H1 (cell line): ENCODE measurements around the gene PAIP1. TPM values are rescaled to one million over a fixed set of nuclear protein-coding genes. Genes with fewer than 3 reads are reported as not detected.

ENCODE experiments used
- BCL11A ChIP-seq, 2 experiments: IDR thresholded peaks; one replicate each; pipeline ENCODE4 v1.6.1; 2011; ENCODE audit warnings: low read depth in 2 of 2, low read length in 2 of 2, mild to moderate bottlenecking in 2 of 2
- BRCA1 ChIP-seq: IDR thresholded peaks from 2 replicates; pipeline ENCODE4 v1.6.1; 2012; ENCODE audit warnings: low read depth, low read length, improper control_type of control experiment
- CEBPB ChIP-seq: IDR thresholded peaks from 2 replicates; pipeline ENCODE4 v1.6.1; 2012; ENCODE audit warnings: low read depth, low read length
- CHD2 ChIP-seq: IDR thresholded peaks from 2 replicates; pipeline ENCODE4 v1.6.1; 2012; ENCODE audit warnings: low read length, improper control_type of control experiment
- CTBP2 ChIP-seq: IDR thresholded peaks from 2 replicates; pipeline ENCODE4 v1.7.0; 2011; ENCODE audit warnings: borderline replicate concordance, mild to moderate bottlenecking, moderate library complexity, mixed read lengths, low read length; ENCODE audit not compliant: insufficient read depth, insufficient read length
- EZH2 ChIP-seq: fragments of 200-600 bp; sonication (generic); IDR thresholded peaks from 2 replicates; pipeline ENCODE4 v1.7.1; 2012; ENCODE audit warnings: low read depth, mild to moderate bottlenecking, moderate library complexity, low read length, inconsistent platforms; ENCODE audit not compliant: severe bottlenecking
- FOSL1 ChIP-seq: IDR thresholded peaks from 2 replicates; pipeline ENCODE4 v1.6.1; 2011; ENCODE audit warnings: mild to moderate bottlenecking, low read depth, low read length, moderate library complexity; ENCODE audit not compliant: insufficient read depth
- HDAC2 ChIP-seq, 2 experiments: fragments of 300-600 bp in 1 of 2; sonication (generic) in 1 of 2; IDR thresholded peaks; 2 replicates each; pipeline ENCODE4 v1.6.1; 2011 to 2012; ENCODE audit warnings: low read depth in 2 of 2, low read length in 2 of 2, mild to moderate bottlenecking in 2 of 2, moderate library complexity in 2 of 2, borderline replicate concordance in 1 of 2, inconsistent platforms in 1 of 2
- HDAC6 ChIP-seq: IDR thresholded peaks from one replicate; pipeline ENCODE4 v1.7.1; 2012; ENCODE audit warnings: low read depth, mild to moderate bottlenecking, inconsistent platforms, low read length, moderate library complexity
- JUND ChIP-seq: IDR thresholded peaks from 2 replicates; pipeline ENCODE4 v1.6.1; 2011; ENCODE audit warnings: mild to moderate bottlenecking, improper control_type of control experiment, low read length
- KDM4A ChIP-seq: IDR thresholded peaks from one replicate; pipeline ENCODE4 v1.7.1; 2012; ENCODE audit warnings: low read depth, mild to moderate bottlenecking, moderate library complexity, low read length, inconsistent platforms; ENCODE audit not compliant: severe bottlenecking
- NRF1 ChIP-seq: IDR thresholded peaks from 2 replicates; pipeline ENCODE4 v1.6.1; 2011; ENCODE audit warnings: mild to moderate bottlenecking, low read depth, low read length, improper control_type of control experiment
- PHF8 ChIP-seq: fragments of 200-600 bp; sonication (generic); conservative IDR thresholded peaks from 2 replicates; pipeline ENCODE4 v1.7.1; 2012; ENCODE audit warnings: low read depth, mild to moderate bottlenecking, inconsistent platforms, low read length, moderate library complexity
- RNF2 ChIP-seq: fragments of 200-900, 300-1000 bp; sonication (generic); IDR thresholded peaks from 2 replicates; pipeline ENCODE4 v1.7.1; 2016; ENCODE audit warnings: borderline replicate concordance, low read depth, mild to moderate bottlenecking, antibody characterized with exemption, low read length; ENCODE audit not compliant: poor library complexity, severe bottlenecking; ENCODE audit errors: missing control alignments
- SIN3A ChIP-seq, 2 experiments: IDR thresholded peaks in 1 of 2; conservative IDR thresholded peaks in 1 of 2; 2 replicates each; pipeline ENCODE4 v1.6.1; 2011 to 2012; ENCODE audit warnings: low read length in 2 of 2, improper control_type of control experiment in 1 of 2, low read depth in 1 of 2, mild to moderate bottlenecking in 1 of 2
- SIRT6 ChIP-seq: IDR thresholded peaks from one replicate; pipeline ENCODE4 v1.7.1; 2012; ENCODE audit warnings: low read length, inconsistent platforms
- TAF7 ChIP-seq: optimal IDR thresholded peaks from 2 replicates; pipeline ENCODE3; 2011; ENCODE audit warnings: low read depth, mild to moderate bottlenecking, inconsistent platforms, low read length, moderate library complexity, borderline replicate concordance
- TCF12 ChIP-seq: IDR thresholded peaks from 2 replicates; pipeline ENCODE4 v1.6.1; 2011; ENCODE audit warnings: low read depth, mild to moderate bottlenecking, low read length
- ZNF274 ChIP-seq: IDR thresholded peaks from 2 replicates; pipeline ENCODE4 v1.7.0; 2012; ENCODE audit warnings: low read length, borderline replicate concordance; ENCODE audit errors: extremely low read depth
- polyA plus RNA-seq, 7 experiments: library from polyadenylated mRNA; depleted of rRNA in 3 of 7; stranded (reverse) in 5 of 7; unstranded in 2 of 7; fragments of >200 nt in 5 of 7; fragments of 200-250 nt in 2 of 7; gene quantifications; 1 replicate in 5 of 7; 2 replicates in 1 of 7; 4 replicates in 1 of 7; pipeline versions ENCODE4 v1.2.1 to v1.2.3, GENCODE V29; 2011 to 2013; ENCODE audit warnings: missing spikeins in 2 of 7, mixed read lengths in 2 of 7
- total RNA-seq: library from RNA; stranded (reverse); fragmentation: NEBNext Ultra II Directional; extraction: Animal tissue kit (Norgen Biotek cat#: 25700); gene quantifications from 2 replicates; pipeline ENCODE4 v1.2.1, GENCODE V29; 2021
- TF ChIP-seq, protein P1 (sequence below): IDR thresholded peaks from 2 replicates; pipeline ENCODE4 v1.6.1; 2011; ENCODE audit warnings: low read length, improper control_type of control experiment
- TF ChIP-seq, protein P2 (sequence below): IDR thresholded peaks from 2 replicates; pipeline ENCODE4 v1.6.1; 2012; ENCODE audit warnings: inconsistent platforms

The PAIP1 gene
- total and polyA plus RNA-seq, 2 of the 8 experiments (the other 6 are each of a cell fraction or from before 2014, with no cell fraction given): 62.9 to 89.5 TPM

DNA sequence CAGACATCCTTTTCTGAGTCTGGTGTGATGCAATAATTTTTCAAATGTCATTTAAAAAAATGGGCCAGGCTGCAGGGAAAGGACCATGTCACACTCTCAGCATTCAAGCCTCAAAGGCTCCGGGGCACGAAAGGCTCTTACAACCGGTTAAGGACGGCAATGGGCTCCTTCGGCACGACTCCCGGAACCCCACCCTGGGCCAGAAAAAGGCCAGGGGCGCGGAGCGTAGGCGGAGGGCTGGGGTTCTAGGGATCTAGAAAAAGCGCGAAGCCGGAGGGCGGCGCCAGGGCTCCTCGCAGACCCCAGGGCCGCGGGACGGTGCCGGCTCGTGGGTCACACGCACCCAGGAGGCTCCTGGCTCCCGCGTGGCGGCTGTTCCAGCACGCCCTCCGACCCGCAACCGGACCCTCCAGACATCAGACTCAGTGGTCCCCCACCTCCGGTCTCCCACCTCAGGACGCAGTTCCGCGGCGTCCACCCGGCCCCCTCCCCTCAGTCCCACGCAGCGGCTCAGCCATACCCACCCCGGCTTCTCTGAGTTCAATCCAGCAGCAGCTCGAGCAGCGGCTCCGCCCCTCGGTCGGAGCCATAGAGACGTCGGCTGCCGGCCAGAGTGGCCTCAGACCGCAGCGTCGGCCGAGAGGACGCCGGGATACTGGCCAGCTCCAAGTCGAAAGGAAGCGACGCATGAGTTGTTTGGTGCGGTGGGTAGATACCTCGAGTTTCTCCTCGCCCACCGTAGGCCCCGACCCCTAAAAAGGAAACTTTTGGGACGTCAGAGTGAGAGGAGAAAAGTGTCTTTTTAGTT, 73.4 kb downstream of the PAIP1 start, which contains the start of gene TMEM267 (continued):
- TF ChIP-seq FOSL1 (no peak), EZH2 (no peak), BCL11A (IDR thresholded peaks at IDR 0.05; ENCODE audit: low read depth in 2 of 2, low read length in 2 of 2) (no peak), JUND (no peak), CEBPB (peak; percentile 79; the same call in 1 of the 2 replicates), CHD2 (no peak), BRCA1 (no peak), NRF1 (no peak), SIN3A (conservative IDR thresholded peaks at IDR 0.05 in 1 of 2, IDR thresholded peaks at IDR 0.05 in 1 of 2; ENCODE audit: low read depth in 1 of 2, low read length in 2 of 2) (peak; percentile 16 to 77; a peak in 1 of 4 replicates), ZNF274 (no peak), HDAC2 (IDR thresholded peaks at IDR 0.05; ENCODE audit: borderline replicate concordance in 1 of 2, low read depth in 2 of 2, low read length in 2 of 2) (peak in 1 of 2 experiments; percentile 90; a peak in 3 of 4 replicates), HDAC6 (no peak), RNF2 (no peak), PHF8 (peak; percentile 89), KDM4A (peak; percentile 73), SIRT6 (no peak), TCF12 (no peak), CTBP2 (no peak), TAF7 (peak; percentile 82)
- TF ChIP-seq, protein P1, sequence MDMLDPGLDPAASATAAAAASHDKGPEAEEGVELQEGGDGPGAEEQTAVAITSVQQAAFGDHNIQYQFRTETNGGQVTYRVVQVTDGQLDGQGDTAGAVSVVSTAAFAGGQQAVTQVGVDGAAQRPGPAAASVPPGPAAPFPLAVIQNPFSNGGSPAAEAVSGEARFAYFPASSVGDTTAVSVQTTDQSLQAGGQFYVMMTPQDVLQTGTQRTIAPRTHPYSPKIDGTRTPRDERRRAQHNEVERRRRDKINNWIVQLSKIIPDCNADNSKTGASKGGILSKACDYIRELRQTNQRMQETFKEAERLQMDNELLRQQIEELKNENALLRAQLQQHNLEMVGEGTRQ: no peak
- TF ChIP-seq, protein P2, sequence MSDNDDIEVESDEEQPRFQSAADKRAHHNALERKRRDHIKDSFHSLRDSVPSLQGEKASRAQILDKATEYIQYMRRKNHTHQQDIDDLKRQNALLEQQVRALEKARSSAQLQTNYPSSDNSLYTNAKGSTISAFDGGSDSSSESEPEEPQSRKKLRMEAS: no peak
- TF ChIP-seq, all 59 proteins: peak for 19
